Neural cell (in vitro differentiated cells): ENCODE measurements around the gene TMEM245. TPM values are rescaled to one million over a fixed set of nuclear protein-coding genes. Genes with fewer than 3 reads are reported as not detected.

ENCODE experiments used
- H2AFZ ChIP-seq: fragments of 200-600, 300-800 bp; sonication (generic), shearing (Covaris generic); 2 replicates; pipeline ENCODE4 v1.6.0; 2014; ENCODE audit warnings: low read depth, mild to moderate bottlenecking, antibody characterized with exemption, low read length, moderate library complexity
- H3F3A ChIP-seq: fragments of 200-600 bp; shearing (Covaris generic); 2 replicates; pipeline ENCODE4 v1.6.1; 2016; ENCODE audit warnings: mild to moderate bottlenecking, moderate library complexity, mixed read lengths, antibody characterized with exemption, low read length; ENCODE audit not compliant: insufficient read depth, poor library complexity, severe bottlenecking
- H3K27ac ChIP-seq: fragments of 200-600, 300-800 bp; sonication (generic), shearing (Covaris generic); 2 replicates; pipeline ENCODE4 v1.5.1; 2014; ENCODE audit warnings: mild to moderate bottlenecking, low read length, moderate library complexity
- H3K27me3 ChIP-seq: fragments of 300-800, 200-600 bp; sonication (generic), shearing (Covaris generic); 2 replicates; pipeline ENCODE4 v1.6.0; 2014; ENCODE audit warnings: mild to moderate bottlenecking, low read depth, low read length, moderate library complexity; ENCODE audit not compliant: insufficient read depth
- H3K36me3 ChIP-seq: fragments of 300-800, 200-600 bp; sonication (generic), shearing (Covaris generic); 2 replicates; pipeline ENCODE4 v1.5.1; 2014; ENCODE audit warnings: mild to moderate bottlenecking, antibody characterized with exemption, low read length, moderate library complexity; ENCODE audit not compliant: insufficient read depth
- H3K4me2 ChIP-seq: fragments of 300-800, 200-600 bp; sonication (generic), shearing (Covaris generic); 2 replicates; pipeline ENCODE4 v1.6.0; 2014; ENCODE audit warnings: mild to moderate bottlenecking, low read length
- H3K4me3 ChIP-seq: fragments of 300-800, 200-600 bp; sonication (generic), shearing (Covaris generic); 2 replicates; pipeline ENCODE4 v1.5.1; 2014; ENCODE audit warnings: mild to moderate bottlenecking, low read length, moderate library complexity
- H3K79me2 ChIP-seq: fragments of 200-600 bp; shearing (Covaris generic); replicated peaks from 2 replicates; pipeline ENCODE4 v1.6.0; 2014; ENCODE audit warnings: mild to moderate bottlenecking, low read length, moderate library complexity; ENCODE audit not compliant: insufficient read depth
- H3K9ac ChIP-seq: fragments of 300-800, 200-600 bp; sonication (generic), shearing (Covaris generic); 2 replicates; pipeline ENCODE4 v1.6.1; 2016; ENCODE audit warnings: mild to moderate bottlenecking, low read length, mixed read lengths
- H3K9me2 ChIP-seq: fragments of 200-600 bp; shearing (Covaris generic); 2 replicates; pipeline ENCODE4 v1.6.1; 2016; ENCODE audit warnings: mild to moderate bottlenecking, low read length, mixed read lengths; ENCODE audit not compliant: insufficient read depth
- H3K9me3 ChIP-seq: fragments of 200-600, 300-800 bp; sonication (generic), shearing (Covaris generic); 2 replicates; pipeline ENCODE4 v1.6.1; 2016; ENCODE audit warnings: mild to moderate bottlenecking, mixed run types, low read length, moderate library complexity, mixed read lengths
- H4K20me1 ChIP-seq: fragments of 200-600 bp; shearing (Covaris generic); 2 replicates; pipeline ENCODE4 v1.6.1; 2016; ENCODE audit warnings: mild to moderate bottlenecking, mixed run types; ENCODE audit not compliant: insufficient read depth
- CTCF ChIP-seq: fragments of 450-650 bp; IDR thresholded peaks from 2 replicates; pipeline ENCODE4 v1.5.1; 2014; ENCODE audit warnings: antibody characterized with exemption, mild to moderate bottlenecking, moderate library complexity; ENCODE audit not compliant: poor library complexity, severe bottlenecking
- EP300 ChIP-seq: fragments of 450-650 bp; conservative IDR thresholded peaks from 2 replicates; pipeline ENCODE4 v1.6.1; 2014; ENCODE audit warnings: antibody characterized with exemption, mild to moderate bottlenecking, moderate library complexity; ENCODE audit not compliant: poor library complexity, severe bottlenecking
- EZH2 ChIP-seq: fragments of 200-600, 300-800 bp; shearing (Covaris generic), sonication (generic); IDR thresholded peaks from 2 replicates; pipeline ENCODE4 v1.6.1; 2014; ENCODE audit warnings: antibody characterized with exemption, low read length, borderline replicate concordance, mild to moderate bottlenecking; ENCODE audit not compliant: insufficient read depth, poor library complexity, severe bottlenecking
- MXI1 ChIP-seq: fragments of 450-650 bp; conservative IDR thresholded peaks from 2 replicates; pipeline ENCODE4 v1.6.1; 2014; ENCODE audit warnings: antibody characterized with exemption, mild to moderate bottlenecking; ENCODE audit not compliant: poor library complexity, severe bottlenecking
- POLR2AphosphoS5 ChIP-seq: IDR thresholded peaks from 2 replicates; pipeline ENCODE4 v1.6.1; 2012
- RAD21 ChIP-seq: fragments of 450-650 bp; conservative IDR thresholded peaks from 2 replicates; pipeline ENCODE4 v1.6.1; 2014; ENCODE audit warnings: antibody characterized with exemption, mild to moderate bottlenecking, moderate library complexity
- REST ChIP-seq: IDR thresholded peaks from 2 replicates; pipeline ENCODE4 v1.6.1; 2012; ENCODE audit warnings: borderline replicate concordance
- SMC3 ChIP-seq: fragments of 450-650 bp; conservative IDR thresholded peaks from 2 replicates; pipeline ENCODE4 v1.6.1; 2014; ENCODE audit warnings: antibody characterized with exemption, mild to moderate bottlenecking, moderate library complexity; ENCODE audit not compliant: poor library complexity
- TAF1 ChIP-seq: IDR thresholded peaks from 2 replicates; pipeline ENCODE4 v1.6.1; 2012; ENCODE audit warnings: low read depth
- polyA plus RNA-seq: library from polyadenylated mRNA; depleted of rRNA; stranded (reverse); fragments of >200 nt; gene quantifications from 2 replicates; pipeline ENCODE4 v1.2.3, GENCODE V29; 2014

TMEM245 gene
- polyA plus RNA-seq, 1 donor from 2014 or later: 32.1 TPM

- Histone ChIP-seq H3K9me3 (no peaks in the 10 kb centered on the region), H2AFZ (no peak overlapping the region), H3K79me2 (peaks cover 34% of the 10 kb centered on the region), H3K4me2 (no peak overlapping the region), H3K27me3 (no peaks in the 10 kb centered on the region), H3K9me2 (no peaks in the 10 kb centered on the region), H3K4me3 (no peak overlapping the region), H3K36me3 (peaks cover 5% of the 10 kb centered on the region), H3K9ac (no peak overlapping the region), H3K27ac (no peak overlapping the region), H4K20me1 (no peaks in the 10 kb centered on the region), H3F3A (no peaks in the 10 kb centered on the region)
- TF ChIP-seq CTCF: no peak
- no peak for TF ChIP-seq POLR2AphosphoS5
- TF ChIP-seq SMC3: no peak
- TF ChIP-seq REST: no peak
- TF ChIP-seq MXI1: no peak
- no peak for TF ChIP-seq EZH2
- TF ChIP-seq EP300: no peak
- no peak for TF ChIP-seq TAF1
- TF ChIP-seq RAD21: no peak
These were observed 18.5 kb downstream of the TMEM245 start for GRCh38 chr9:109101202-109101595.

- H3K9me2 ChIP-seq: no peaks in the 10 kb centered on the region
- no peaks in the 10 kb centered on the region for H3F3A ChIP-seq
- H3K27me3 ChIP-seq: no peaks in the 10 kb centered on the region
- no peak overlapping the region for H3K9ac ChIP-seq
- no peak for TF ChIP-seq EP300
- no peak overlapping the region for H3K4me2 ChIP-seq
- peaks cover 5% of the 10 kb centered on the region for H3K36me3 ChIP-seq
- peaks cover 34% of the 10 kb centered on the region for H3K79me2 ChIP-seq
- H3K4me3 ChIP-seq: no peak overlapping the region
- H3K9me3 ChIP-seq: no peaks in the 10 kb centered on the region
- no peak overlapping the region for H2AFZ ChIP-seq
- H3K27ac ChIP-seq: no peak overlapping the region
- H4K20me1 ChIP-seq: no peaks in the 10 kb centered on the region
These were observed 19.1 kb downstream of the TMEM245 start for GRCh38 chr9:109100543-109101201.

GRCh38 chr9:109098960-109099308 is 20.8 kb downstream of the TMEM245 start:
- H3K9me3 ChIP-seq: no peaks in the 10 kb centered on the region
- H3K79me2 ChIP-seq: peaks cover 19% of the 10 kb centered on the region
- TF ChIP-seq EZH2 (no peak), POLR2AphosphoS5 (no peak), SMC3 (no peak), TAF1 (no peak), REST (no peak), RAD21 (no peak), EP300 (no peak), CTCF (no peak), MXI1 (no peak)
- H3K9me2 ChIP-seq: no peaks in the 10 kb centered on the region
- H4K20me1 ChIP-seq: no peaks in the 10 kb centered on the region
- H3K4me2 ChIP-seq: no peak overlapping the region
- H3K27me3 ChIP-seq: no peaks in the 10 kb centered on the region
- no peak overlapping the region for H3K27ac ChIP-seq
- H3F3A ChIP-seq: no peaks in the 10 kb centered on the region
- no peak overlapping the region for H3K9ac ChIP-seq
- H3K4me3 ChIP-seq: no peak overlapping the region
- no peak overlapping the region for H2AFZ ChIP-seq
- H3K36me3 ChIP-seq: no peaks in the 10 kb centered on the region
